ENCODE data around the gene DPYSL3. TPM values are rescaled to one million over a fixed set of nuclear protein-coding genes. Genes with fewer than 3 reads are reported as not detected.

DPYSL3 gene
- total RNA-seq, 4 donors from 2014 or later = 5.2 to 62.9 (median 14.0) TPM

GRCh38 chr5:147508711-147509040, 1.2 kb downstream of the DPYSL3 start:
- intact Hi-C loops (cut with DNase I) = no loop called here
- TF ChIP-seq CTCF (IDR thresholded peaks at IDR 0.05) = no peak
- TF ChIP-seq POLR2A (IDR thresholded peaks at IDR 0.05) = no peak
- WGBS, 2 donors = 24 to 42% methylated on average over 2 to 3 of the region's 7 CpGs
- peaks cover 0 to 49% (median 0%) of the 10 kb centered on the region in 4 donors for H3K27me3 ChIP-seq
- peaks cover 5 to 41% (median 17%) of the 10 kb centered on the region in 3 donors for H3K4me1 ChIP-seq
- peak overlapping the region; percentile 36 to 84 (median 63) for H3K4me3 ChIP-seq
- no peaks in the 10 kb centered on the region for H3K9me3 ChIP-seq
- H3K27ac ChIP-seq = peak overlapping the region; percentile 53 to 94 (median 88)
- no peak for DNase-seq
- H3K36me3 ChIP-seq = no peaks in the 10 kb centered on the region

DNA sequence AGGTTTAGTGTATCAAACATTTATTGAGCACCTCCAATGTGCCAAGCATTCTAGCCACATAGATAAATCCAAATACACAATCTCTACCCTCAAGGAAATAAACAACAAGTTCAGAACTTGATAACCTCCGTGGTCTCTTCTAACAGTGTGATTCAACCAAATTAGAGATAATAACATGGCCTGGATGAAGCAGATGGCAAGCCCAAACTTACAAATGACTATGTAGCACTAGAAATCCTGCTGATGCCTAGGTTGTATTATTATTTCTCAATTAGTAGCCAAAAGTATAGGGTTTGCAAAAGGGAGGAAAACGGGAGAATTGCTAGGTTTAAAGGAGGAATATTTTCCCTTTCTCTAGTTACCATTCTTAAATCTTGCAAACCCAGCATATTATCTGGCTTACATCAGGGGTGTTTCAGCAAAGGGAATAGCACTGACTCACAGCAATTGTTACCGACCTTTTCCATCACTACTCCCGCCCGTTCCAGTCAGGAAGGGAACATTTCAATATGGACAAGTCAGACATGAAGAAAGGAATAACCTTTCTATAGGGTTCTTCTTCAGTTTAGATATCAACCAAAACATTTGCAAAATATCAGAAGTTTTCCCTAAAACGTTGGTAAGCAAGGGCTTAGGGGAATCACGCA, 2.3 kb downstream of the DPYSL3 start:
- no peaks in the 10 kb centered on the region for H3K9me3 ChIP-seq
- 29 to 44% methylated on average over 7 of the region's 7 CpGs for WGBS, 2 donors
- peaks cover 5 to 47% (median 20%) of the 10 kb centered on the region in 3 donors for H3K4me1 ChIP-seq
- no peak for DNase-seq
- peak overlapping the region in 3 of 4 donors; percentile 57 to 84 (median 69) for H3K4me3 ChIP-seq
- peaks cover 0 to 49% (median 0%) of the 10 kb centered on the region in 4 donors for H3K27me3 ChIP-seq
- intact Hi-C loops (cut with DNase I) = no loop called here
- peak in 2 of 4 donors; percentile 19 to 35 for TF ChIP-seq POLR2A (IDR thresholded peaks at IDR 0.05)
- no peak for TF ChIP-seq CTCF (IDR thresholded peaks at IDR 0.05)
- no peaks in the 10 kb centered on the region for H3K36me3 ChIP-seq
- peak overlapping the region; percentile 53 to 94 (median 88) for H3K27ac ChIP-seq

DNA sequence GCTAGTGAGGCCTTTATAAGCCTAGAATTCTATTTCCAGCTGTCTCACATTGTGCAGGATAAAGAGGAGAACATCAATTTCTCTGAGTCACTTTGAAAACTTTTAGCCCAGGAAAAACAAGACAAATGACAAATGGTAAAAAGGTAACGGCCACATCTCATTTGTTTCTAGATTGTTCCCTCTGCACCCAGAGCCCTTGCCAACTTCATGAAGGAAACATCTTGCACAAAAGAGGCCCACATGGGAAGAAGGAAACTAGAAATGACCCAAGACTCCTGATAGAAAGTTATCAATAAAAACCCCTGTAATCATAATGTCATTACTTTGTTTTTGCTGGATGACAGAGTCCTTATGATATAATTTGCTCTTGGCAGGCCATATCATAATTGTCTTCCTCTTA, 5.3 kb downstream of the DPYSL3 start:
- peaks cover 0 to 20% (median 0%) of the 10 kb centered on the region in 4 donors for H3K27me3 ChIP-seq
- WGBS, 2 donors = 35 to 65% methylated on average over 1 of the region's 1 CpG
- no peaks in the 10 kb centered on the region for H3K36me3 ChIP-seq
- no peaks in the 10 kb centered on the region for H3K9me3 ChIP-seq
- no peak for TF ChIP-seq POLR2A (IDR thresholded peaks at IDR 0.05)
- no peak overlapping the region for H3K4me3 ChIP-seq
- peak overlapping the region; percentile 32 to 91 (median 80) for H3K27ac ChIP-seq
- intact Hi-C loops (cut with DNase I) = no loop called here
- no peak for DNase-seq
- peaks cover 5 to 37% (median 20%) of the 10 kb centered on the region in 3 donors for H3K4me1 ChIP-seq

DNA sequence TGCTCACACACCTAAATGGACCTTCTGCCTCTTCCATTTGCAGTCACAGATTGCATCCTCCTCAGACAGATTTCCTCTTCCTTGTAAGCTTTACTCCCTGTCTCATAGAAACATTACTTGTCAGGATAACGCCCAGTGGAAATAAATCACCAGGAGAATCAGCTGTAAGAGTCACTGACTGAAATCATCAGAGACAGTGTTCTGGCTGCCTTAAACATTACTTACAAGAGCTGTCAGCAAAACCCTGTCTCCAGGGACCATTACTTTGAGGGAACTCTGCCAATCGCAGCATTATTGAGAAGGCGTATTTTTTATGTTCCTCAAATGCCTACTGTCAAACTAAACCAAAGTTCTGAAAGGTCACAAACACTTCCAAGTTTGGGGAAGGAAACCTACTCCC, 5.9 kb downstream of the DPYSL3 start:
- intact Hi-C loops (cut with DNase I) = no loop called here

GRCh38 chr5:147490989-147491388, 18.9 kb downstream of the DPYSL3 start:
- no peak for DNase-seq
- WGBS, 2 donors = 65 to 79% methylated on average over 3 of the region's 3 CpGs
- Histone ChIP-seq H3K9me3 (no peaks in the 10 kb centered on the region), H3K4me1 (no peaks in the 10 kb centered on the region), H3K36me3 (no peaks in the 10 kb centered on the region), H3K27me3 (no peaks in the 10 kb centered on the region), H3K4me3 (no peak overlapping the region), H3K27ac (peak overlapping the region in 3 of 4 donors; percentile 19 to 47 (median 34))
- TF ChIP-seq CTCF (IDR thresholded peaks at IDR 0.05) = no peak
- no peak for TF ChIP-seq POLR2A (IDR thresholded peaks at IDR 0.05)
- intact Hi-C loops (cut with DNase I) = no loop called here

More for the DNA sequence above, 5.9 kb downstream of the DPYSL3 start:
- H3K9me3 ChIP-seq = no peaks in the 10 kb centered on the region
- TF ChIP-seq POLR2A (IDR thresholded peaks at IDR 0.05) (no peak), CTCF (IDR thresholded peaks at IDR 0.05) (no peak)
- no peak for DNase-seq
- no peak overlapping the region for H3K4me3 ChIP-seq
- no peaks in the 10 kb centered on the region for H3K36me3 ChIP-seq
- peaks cover 5 to 32% (median 17%) of the 10 kb centered on the region in 3 donors for H3K4me1 ChIP-seq
- H3K27ac ChIP-seq = peak overlapping the region; percentile 32 to 91 (median 80)
- 30 to 58% methylated on average over 3 of the region's 3 CpGs for WGBS, 2 donors
- peaks cover 0 to 15% (median 0%) of the 10 kb centered on the region in 4 donors for H3K27me3 ChIP-seq

All from esophagus squamous epithelium (tissue), 5 donors.